ENCODE measurements around the gene FARP1. TPM values are rescaled to one million over a fixed set of nuclear protein-coding genes. Genes with fewer than 3 reads are reported as not detected.
"Not testable (repeated sequence)": the region's sequence is repeated elsewhere in the genome, so short reads cannot be mapped to it uniquely, and the experiment has no call there.

Gene FARP1
- total RNA-seq, 1 donor from 2014 or later = 186 TPM

DNA sequence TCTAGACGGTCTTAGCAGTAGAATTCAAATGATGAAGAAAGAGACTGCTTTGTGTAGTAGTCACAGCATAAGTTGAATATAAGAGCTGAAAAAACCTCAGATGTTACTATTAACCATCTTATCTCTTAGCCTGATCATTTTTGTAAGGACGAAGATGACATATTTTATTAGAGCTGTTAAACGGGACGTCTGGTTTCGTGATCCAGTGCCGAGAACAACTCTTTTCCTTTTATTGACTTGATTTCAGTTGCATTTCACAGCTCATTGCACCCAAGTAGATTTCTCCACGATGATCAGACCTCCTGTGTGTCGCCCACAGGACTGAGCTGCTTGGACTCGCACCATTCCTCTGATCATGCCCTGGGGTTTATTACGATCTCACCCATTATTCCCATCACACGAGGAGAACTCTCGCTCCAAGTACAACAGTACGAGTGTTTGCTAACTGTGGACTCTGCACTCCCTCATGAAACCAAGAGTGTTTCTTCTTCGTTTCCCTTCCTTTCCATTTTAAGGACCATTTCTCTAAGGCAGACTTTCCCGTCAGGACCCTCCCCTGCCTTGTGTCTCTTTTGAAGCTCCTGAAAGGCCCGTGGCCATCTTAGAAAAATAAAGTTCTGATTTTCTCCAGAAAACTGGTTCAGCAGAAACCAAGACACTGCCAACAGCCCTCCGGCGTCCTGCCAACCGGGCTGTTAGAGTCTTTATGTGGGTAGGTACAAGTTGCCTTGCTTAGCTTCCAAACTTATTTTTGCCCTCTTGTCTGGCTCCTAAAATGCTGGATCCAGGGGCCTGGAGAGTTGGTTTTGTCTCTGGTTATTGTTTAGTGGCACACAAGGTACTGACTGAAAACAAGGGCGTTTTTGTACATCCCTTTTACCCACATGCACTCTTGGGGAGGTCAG is 82.4 kb downstream of the FARP1 start:
- no peak for DNase-seq (ENCODE audit: low spot score)

- no peak for DNase-seq (ENCODE audit: low spot score)
Measured at GRCh38 chr13:98226496-98226895, 83.6 kb downstream of the FARP1 start.

DNA sequence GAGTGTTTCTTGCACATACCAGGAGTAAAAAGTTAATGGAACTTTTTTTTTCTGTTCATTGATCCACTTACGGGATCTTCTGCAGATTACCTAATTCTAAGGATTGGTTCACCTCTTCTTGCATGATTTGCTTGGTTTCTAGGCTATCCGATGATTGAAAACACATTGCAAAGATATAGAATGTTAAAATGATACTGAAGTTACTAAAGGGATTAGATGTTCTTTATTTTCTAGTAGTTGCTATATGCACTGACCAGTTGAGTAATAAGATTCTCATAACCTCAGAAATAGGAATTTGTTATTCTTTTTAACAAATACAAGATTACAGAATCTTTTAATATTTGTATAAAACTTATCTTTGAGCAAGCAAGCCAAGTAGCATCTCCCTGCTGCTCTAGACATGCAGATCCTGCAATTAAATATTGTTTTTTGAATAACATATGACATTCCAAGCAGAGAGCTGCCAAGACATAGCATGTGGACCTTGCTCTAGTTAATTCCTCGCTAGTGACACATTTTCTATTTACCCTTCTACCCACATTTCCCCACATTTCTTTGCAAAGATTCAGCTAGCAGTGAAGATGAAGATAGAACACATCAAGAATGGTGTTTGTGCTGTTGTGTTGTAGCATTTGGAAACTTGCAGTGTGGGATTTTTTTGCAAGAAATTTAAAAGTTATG is 85.9 kb downstream of the FARP1 start:
- DNase-seq (ENCODE audit: low spot score) = no peak

DNA sequence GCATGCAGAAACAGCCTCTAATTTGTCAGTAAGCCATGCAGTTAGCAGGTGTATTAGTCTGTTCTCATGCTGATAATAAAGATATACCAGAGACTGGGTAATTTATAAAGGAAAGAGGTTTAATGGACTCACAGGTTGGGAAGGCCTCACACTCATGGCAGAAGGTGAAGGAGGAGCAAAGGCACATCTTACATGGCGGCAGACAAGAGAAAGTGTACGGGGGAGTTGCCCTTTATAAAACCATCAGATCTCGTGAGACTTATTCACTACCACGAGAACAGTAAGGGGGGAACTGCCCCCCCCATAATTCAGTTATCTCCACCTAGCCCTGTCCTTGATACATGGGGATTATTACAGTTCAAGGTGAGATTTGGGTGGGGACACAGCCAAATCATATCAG is 87.9 kb downstream of the FARP1 start:
- not testable (repeated sequence) for DNase-seq (ENCODE audit: low spot score)

GRCh38 chr13:98232456-98232855 is 89.6 kb downstream of the FARP1 start:
- DNase-seq (ENCODE audit: low spot score) = no peak

- DNase-seq (ENCODE audit: low spot score) = no peak
Measured at GRCh38 chr13:98233127-98233526, 90.2 kb downstream of the FARP1 start.

- DNase-seq (ENCODE audit: low spot score) = no peak
Measured at GRCh38 chr13:98234348-98234747, 91.5 kb downstream of the FARP1 start.

- no peak for DNase-seq (ENCODE audit: low spot score)
Measured at GRCh38 chr13:98236197-98236596, 93.3 kb downstream of the FARP1 start.

DNA sequence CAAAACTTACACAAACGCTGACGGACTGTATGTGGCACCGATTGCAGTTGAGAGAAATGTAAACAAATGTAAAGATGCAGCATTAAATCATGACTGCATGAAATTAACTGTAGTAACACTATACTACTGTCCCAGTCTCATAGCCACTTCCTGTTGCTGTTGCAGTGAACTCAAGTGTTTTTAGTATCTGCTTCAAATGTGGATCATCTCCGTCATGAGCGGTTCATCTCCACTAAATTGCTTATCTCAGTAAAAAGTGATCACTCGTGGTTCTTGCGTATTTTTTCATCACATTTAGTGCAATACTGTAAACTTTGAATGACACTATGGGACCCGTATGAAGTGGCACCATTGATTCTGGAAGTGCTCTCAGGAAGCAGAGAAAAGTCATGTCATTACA is 94.4 kb downstream of the FARP1 start:
- no peak for DNase-seq (ENCODE audit: low spot score)

DNA sequence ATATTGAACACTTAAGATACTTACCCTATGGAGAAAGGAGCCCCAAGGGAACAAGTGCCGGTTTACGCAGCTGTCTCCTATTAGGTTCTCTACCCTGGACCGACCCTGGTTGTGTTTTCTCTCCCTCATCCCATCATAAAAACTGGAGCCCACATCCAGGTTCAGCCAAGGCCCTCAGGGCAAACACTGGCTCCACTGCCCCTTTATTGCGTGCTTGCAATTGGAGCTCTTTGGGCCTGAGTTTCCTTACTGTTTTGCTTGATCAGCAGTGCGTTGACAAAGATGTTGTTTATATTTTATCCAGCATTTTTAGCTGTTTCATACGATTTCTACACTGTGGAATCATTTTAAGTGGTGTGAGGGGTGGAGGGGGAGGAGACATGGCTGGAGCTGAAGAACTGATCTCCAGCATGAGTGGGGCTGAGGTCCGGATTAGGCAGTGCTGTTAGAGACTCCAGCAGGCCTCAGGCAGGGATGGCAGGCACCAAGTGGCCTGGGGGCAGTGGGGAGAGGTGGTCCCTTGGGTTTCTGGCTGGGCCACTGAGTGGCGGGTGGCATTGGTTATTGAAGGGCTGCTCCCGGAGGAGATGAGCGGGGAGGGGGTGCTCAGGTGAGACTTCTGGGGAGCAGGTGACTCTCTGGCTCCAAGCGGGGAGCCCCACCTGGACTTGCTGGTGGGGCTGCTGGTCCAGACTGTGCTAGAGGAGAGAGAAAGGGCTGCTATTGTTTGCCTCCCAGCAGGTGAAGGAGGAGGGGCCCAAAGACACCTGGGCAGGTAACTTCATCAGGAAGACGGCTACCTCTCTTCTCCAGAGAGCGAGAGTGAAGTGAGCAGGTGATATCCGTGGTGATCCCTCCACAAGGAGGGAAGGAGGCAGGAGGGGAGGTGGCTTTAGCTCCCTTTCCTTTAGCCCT is 96.5 kb downstream of the FARP1 start:
- no peak for DNase-seq (ENCODE audit: low spot score)

DNA sequence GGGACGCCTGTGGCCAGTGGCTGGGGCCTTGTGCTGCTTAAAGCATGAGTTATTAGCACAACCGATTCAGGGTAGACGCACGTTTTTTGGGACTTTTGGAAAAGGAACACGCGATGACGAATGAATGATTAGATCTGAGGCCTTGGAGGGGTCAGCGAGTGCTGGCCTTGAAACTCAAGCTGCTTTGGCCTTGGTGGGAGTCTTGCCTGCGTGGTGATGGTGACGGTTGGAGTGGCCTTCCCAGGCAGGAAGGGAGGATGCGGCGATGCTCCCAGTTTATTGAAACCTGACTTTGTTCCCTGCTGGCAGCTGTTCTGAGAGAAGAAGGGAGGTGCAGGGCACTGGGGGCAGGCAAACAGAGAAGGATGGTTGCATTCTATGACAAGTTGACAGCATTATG is 97.2 kb downstream of the FARP1 start:
- DNase-seq (ENCODE audit: low spot score) = no peak

DNA sequence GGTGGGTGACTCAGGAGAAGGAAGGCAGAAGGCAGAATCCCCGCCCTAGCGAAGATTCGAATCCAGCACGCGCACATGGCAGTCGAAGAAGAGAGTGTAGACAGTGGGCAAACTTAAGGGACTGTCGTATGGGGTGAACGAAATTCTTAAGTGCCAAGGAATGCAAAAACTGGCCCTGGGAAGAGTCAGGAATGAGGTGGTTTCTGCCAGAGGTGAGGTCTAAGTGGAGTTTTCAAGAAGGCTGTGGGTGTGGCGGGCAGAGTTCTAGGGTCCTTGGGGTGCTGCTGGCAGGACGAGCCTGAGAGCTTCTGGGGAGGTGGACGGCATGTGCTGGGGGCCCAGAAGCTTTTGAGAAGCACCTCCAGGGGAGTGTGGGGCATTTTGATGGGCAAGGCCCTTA is 98.1 kb downstream of the FARP1 start:
- no peak for DNase-seq (ENCODE audit: low spot score)

DNA sequence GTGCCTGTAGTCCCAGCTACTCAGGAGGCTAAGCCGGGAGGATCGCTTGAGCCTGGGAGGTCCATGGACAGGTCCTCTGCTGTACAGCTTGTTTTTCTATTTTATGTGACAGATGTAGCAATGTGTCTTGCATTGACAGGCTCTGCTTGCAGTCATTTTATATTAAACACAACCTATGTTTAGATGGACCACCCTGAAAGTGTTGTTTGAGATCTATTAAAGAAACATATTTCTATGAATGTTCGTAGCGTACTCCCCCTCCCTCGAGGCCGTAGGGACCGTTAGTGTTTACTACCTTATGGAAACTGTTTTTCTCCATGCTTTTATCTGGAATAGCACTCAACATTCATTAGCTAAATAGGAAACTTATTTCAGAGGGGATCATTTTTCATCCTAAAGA is 99.1 kb downstream of the FARP1 start:
- DNase-seq (ENCODE audit: low spot score) = no peak

GRCh38 chr13:98242403-98242802 is 99.5 kb downstream of the FARP1 start:
- DNase-seq (ENCODE audit: low spot score) = no peak

DNA sequence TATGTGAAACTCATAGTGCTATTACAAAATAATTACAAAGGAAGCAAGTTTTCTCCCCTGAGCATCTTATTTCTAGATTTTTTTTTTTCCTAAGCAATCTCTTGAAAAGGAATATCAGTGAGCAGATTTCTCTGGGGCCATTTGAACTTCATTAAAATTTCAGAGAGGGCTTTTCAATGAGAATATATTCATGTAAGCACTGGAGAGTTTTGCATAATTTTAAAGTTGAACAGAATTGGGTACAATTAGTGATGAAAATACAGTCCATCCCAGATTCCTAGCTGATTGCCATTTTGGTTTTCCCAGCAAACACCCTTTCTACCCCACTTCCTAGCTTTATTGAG is 101.0 kb downstream of the FARP1 start:
- no peak for DNase-seq (ENCODE audit: low spot score)

DNA sequence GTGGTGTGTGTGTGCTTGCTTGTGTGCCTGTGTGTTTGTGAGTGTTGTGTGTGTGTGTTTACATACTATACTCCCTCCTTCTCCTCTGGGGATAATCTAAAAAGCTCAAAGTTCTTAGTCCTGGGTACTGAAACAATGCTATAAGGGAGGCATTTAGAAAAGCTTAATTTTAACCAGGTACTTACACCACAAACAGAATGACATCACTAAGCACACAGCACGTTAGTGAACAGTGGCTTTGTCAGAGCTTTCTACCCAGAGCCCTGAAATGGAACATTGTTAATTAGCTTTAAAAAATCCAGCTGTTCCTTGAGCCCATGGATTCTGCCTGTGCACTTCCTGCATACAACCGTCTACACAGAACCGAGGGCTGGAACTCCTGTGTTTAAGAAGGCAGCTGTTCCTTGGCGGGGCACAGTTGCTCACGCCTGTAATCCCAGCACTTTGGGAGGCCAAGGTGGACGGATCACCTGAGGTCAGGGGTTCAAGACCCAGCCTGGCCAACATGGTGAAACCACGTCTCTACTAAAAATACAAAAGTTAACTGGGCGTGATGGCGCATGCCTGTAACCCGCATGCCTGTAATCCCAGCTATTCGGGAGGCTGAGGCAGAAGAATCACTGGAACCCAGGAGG is 103.8 kb downstream of the FARP1 start:
- no peak for DNase-seq (ENCODE audit: low spot score)

- no peak for DNase-seq (ENCODE audit: low spot score)
Measured at GRCh38 chr13:98251708-98252107, 108.8 kb downstream of the FARP1 start.

DNA sequence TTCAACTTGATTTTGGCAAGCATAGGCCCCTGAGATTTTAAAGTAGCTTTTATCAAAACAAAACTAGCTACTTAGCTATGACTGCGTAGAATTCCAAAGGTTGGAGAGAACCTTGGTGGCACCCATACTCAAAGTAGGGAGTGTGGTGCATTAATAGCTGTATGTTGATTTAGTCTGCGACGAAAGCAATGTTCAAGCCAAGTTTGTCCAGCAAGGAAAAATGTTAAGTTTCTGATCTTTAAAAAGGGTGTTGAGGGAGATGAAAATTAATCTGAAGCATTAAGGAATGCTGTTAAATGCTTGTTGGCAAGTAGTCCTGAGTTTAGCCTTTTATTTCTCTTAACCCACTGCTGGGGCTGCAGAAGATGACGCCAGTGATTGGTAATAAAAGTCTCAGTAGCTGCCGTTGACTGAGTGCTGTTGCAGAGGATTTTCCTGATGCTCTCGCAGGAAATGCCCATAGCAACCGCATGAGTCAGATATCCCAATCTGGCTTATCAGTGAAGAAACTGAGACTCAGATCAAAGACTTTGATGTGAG is 110.1 kb downstream of the FARP1 start:
- no peak for DNase-seq (ENCODE audit: low spot score)

GRCh38 chr13:98253526-98253925 is 110.6 kb downstream of the FARP1 start:
- no peak for DNase-seq (ENCODE audit: low spot score)

GRCh38 chr13:98254513-98254912 is 111.6 kb downstream of the FARP1 start:
- DNase-seq (ENCODE audit: low spot score) = no peak

DNA sequence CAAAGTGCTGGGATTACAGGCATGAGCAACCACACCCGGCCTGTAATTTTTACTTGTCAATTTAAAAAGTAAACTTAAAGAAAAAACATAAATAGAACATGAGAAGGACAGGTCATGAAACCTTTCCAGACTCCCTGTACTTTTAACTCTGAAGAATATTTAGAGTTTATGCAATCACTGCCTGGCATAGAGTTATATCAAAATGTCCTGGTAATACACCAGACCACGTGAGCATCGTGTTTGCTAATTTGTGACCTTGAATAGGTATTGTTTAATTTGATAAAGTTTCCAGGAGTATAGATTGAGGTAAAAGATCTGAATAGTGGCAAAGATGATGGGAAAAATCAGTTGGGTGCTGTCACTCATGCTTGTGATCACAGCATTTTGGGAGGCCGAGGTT is 115.3 kb downstream of the FARP1 start:
- DNase-seq (ENCODE audit: low spot score) = no peak

All from ureter (tissue), 1 donor.